H1 (cell line): ENCODE measurements around the gene OR1L8. TPM values are rescaled to one million over a fixed set of nuclear protein-coding genes. Genes with fewer than 3 reads are reported as not detected.

Source experiments
- CTCF ChIA-PET: fragments of 300-600 bp; sonication (Branson Sonifier 250); formaldehyde crosslinking; loops from one replicate; lab custom pipeline; 2021; ENCODE audit not compliant: partially characterized antibody; lab: Charles Lee
- POLR2A ChIA-PET: fragments of 300-600 bp; sonication (Branson Sonifier 250); formaldehyde crosslinking; loops from one replicate; lab custom pipeline; 2021; ENCODE audit warnings: inconsistent platforms; ENCODE audit not compliant: partially characterized antibody; lab: Charles Lee
- DNase-seq, 2 experiments: peaks; one replicate each; pipeline versions ENCODE4 v3.0.0 to v3.0.0-alpha.2; 2010 to 2022; ENCODE audit warnings: low spot score in 2 of 2, low read depth in 1 of 2, mixed read lengths in 1 of 2
- FAIRE-seq: peaks from 2 replicates; lab custom pipeline; 2011; peaks lifted over from hg19 to GRCh38; lab: Jason Lieb, UNC
- H2AFZ ChIP-seq: 2 replicates; pipeline ENCODE4 v1.8.1; 2012; ENCODE audit warnings: low read length, inconsistent platforms
- H2AK5ac ChIP-seq: 2 replicates; pipeline ENCODE4 v1.6.1; 2013; ENCODE audit warnings: low read depth, low read length
- H2BK120ac ChIP-seq: replicated peaks from 2 replicates; pipeline ENCODE3; 2013; ENCODE audit warnings: low read depth, low read length, inconsistent platforms
- H2BK12ac ChIP-seq: 2 replicates; pipeline ENCODE4 v1.6.1; 2013; ENCODE audit warnings: low read depth, low read length
- H2BK15ac ChIP-seq: 2 replicates; pipeline ENCODE4 v1.6.1; 2013; ENCODE audit warnings: low read length
- H2BK20ac ChIP-seq: 2 replicates; pipeline ENCODE4 v1.6.1; 2013; ENCODE audit warnings: low read length
- H2BK5ac ChIP-seq: 2 replicates; pipeline ENCODE4 v1.6.1; 2013; ENCODE audit warnings: low read depth, low read length
- H3K14ac ChIP-seq: 2 replicates; pipeline ENCODE4 v1.6.1; 2013; ENCODE audit warnings: inconsistent platforms; ENCODE audit not compliant: insufficient read length
- H3K18ac ChIP-seq: 2 replicates; pipeline ENCODE4 v1.6.1; 2013; ENCODE audit warnings: low read length; ENCODE audit errors: extremely low read depth
- H3K23ac ChIP-seq: 2 replicates; pipeline ENCODE4 v1.6.1; 2013; ENCODE audit warnings: inconsistent platforms; ENCODE audit not compliant: insufficient read length
- H3K23me2 ChIP-seq: 2 replicates; pipeline ENCODE4 v1.6.1; 2013; ENCODE audit warnings: low read depth, low read length
- H3K27ac ChIP-seq: 2 replicates; pipeline ENCODE4 v1.6.1; 2011; ENCODE audit warnings: low read depth, low read length, inconsistent platforms
- H3K27me3 ChIP-seq, 4 experiments: replicated peaks in 1 of 4; 1 replicate in 1 of 4; 2 replicates in 3 of 4; pipeline versions ENCODE4 v1.6.1 to v1.8.1; 2011 to 2013; ENCODE audit warnings: low read length in 3 of 4, mild to moderate bottlenecking in 3 of 4, inconsistent platforms in 2 of 4, mixed read lengths in 2 of 4, moderate library complexity in 1 of 4; ENCODE audit not compliant: control insufficient read depth in 3 of 4, insufficient read depth in 3 of 4; ENCODE audit errors: extremely low read depth in 1 of 4
- H3K36me3 ChIP-seq, 4 experiments: 2 replicates each; pipeline versions ENCODE4 v1.6.1 to v1.8.1; 2011 to 2013; ENCODE audit warnings: mild to moderate bottlenecking in 4 of 4, low read length in 3 of 4, moderate library complexity in 2 of 4, control low read depth in 1 of 4, inconsistent platforms in 1 of 4; ENCODE audit not compliant: insufficient read depth in 4 of 4, control insufficient read depth in 2 of 4
- H3K4ac ChIP-seq: replicated peaks from 2 replicates; pipeline ENCODE3; 2013; ENCODE audit warnings: low read length, low read depth, mixed read lengths, inconsistent platforms; ENCODE audit not compliant: insufficient read length
- H3K4me1 ChIP-seq, 4 experiments: replicated peaks in 1 of 4; 1 replicate in 1 of 4; 2 replicates in 3 of 4; pipeline versions ENCODE4 v1.6.1 to v1.8.1; 2011 to 2013; ENCODE audit warnings: low read length in 3 of 4, inconsistent platforms in 2 of 4, mixed read lengths in 1 of 4; ENCODE audit not compliant: insufficient read depth in 4 of 4, control insufficient read depth in 3 of 4
- H3K4me2 ChIP-seq, 2 experiments: 2 replicates each; pipeline versions ENCODE4 v1.6.1 to v1.8.1; 2011 to 2013; ENCODE audit warnings: low read depth in 2 of 2, low read length in 2 of 2, control low read depth in 1 of 2, inconsistent platforms in 1 of 2, mild to moderate bottlenecking in 1 of 2; ENCODE audit not compliant: insufficient read depth in 1 of 2
- H3K4me3 ChIP-seq, 4 experiments: fragments of 200-600, 300-600 bp in 1 of 4; sonication (generic), shearing (Covaris generic), sonication (Bioruptor Twin) in 1 of 4; 2 replicates each; pipeline versions ENCODE4 v1.5.1 to v1.8.1; 2011 to 2016; ENCODE audit warnings: low read length in 4 of 4, low read depth in 3 of 4, control low read depth in 2 of 4, inconsistent platforms in 2 of 4, mild to moderate bottlenecking in 2 of 4, mixed read lengths in 1 of 4, moderate library complexity in 1 of 4; ENCODE audit not compliant: insufficient read depth in 2 of 4; ENCODE audit errors: extremely low read depth in 1 of 4
- H3K56ac ChIP-seq: replicated peaks from 2 replicates; pipeline ENCODE3; 2013; ENCODE audit warnings: low read depth, mild to moderate bottlenecking, mixed read lengths, low read length, inconsistent platforms; ENCODE audit not compliant: insufficient read length
- H3K79me1 ChIP-seq: 2 replicates; pipeline ENCODE4 v1.6.1; 2013; ENCODE audit warnings: low read depth, low read length, control low read depth
- H3K79me2 ChIP-seq, 2 experiments: 2 replicates each; pipeline versions ENCODE4 v1.6.1 to v1.8.1; 2012 to 2013; ENCODE audit warnings: low read length in 2 of 2, mild to moderate bottlenecking in 2 of 2, inconsistent platforms in 1 of 2; ENCODE audit not compliant: insufficient read depth in 2 of 2, control insufficient read depth in 1 of 2
- H3K9ac ChIP-seq, 4 experiments: replicated peaks in 1 of 4; 1 replicate in 1 of 4; 2 replicates in 3 of 4; pipeline versions ENCODE4 v1.6.1 to v1.8.1; 2011 to 2013; ENCODE audit warnings: low read depth in 3 of 4, low read length in 3 of 4, control low read depth in 2 of 4, mild to moderate bottlenecking in 2 of 4, moderate library complexity in 2 of 4, inconsistent platforms in 1 of 4; ENCODE audit errors: extremely low read depth in 1 of 4
- H3K9me3 ChIP-seq, 2 experiments: 2 replicates each; pipeline versions ENCODE4 v1.6.1 to v1.8.1; 2012 to 2013; ENCODE audit warnings: mild to moderate bottlenecking in 2 of 2, moderate library complexity in 2 of 2, control low read depth in 1 of 2, inconsistent platforms in 1 of 2, low read depth in 1 of 2, low read length in 1 of 2, mixed read lengths in 1 of 2; ENCODE audit not compliant: insufficient read depth in 2 of 2
- H4K20me1 ChIP-seq, 2 experiments: replicated peaks in 1 of 2; 2 replicates each; pipeline versions ENCODE3 to v1.8.1; 2011 to 2013; ENCODE audit warnings: inconsistent platforms in 2 of 2, low read length in 2 of 2, mild to moderate bottlenecking in 1 of 2; ENCODE audit not compliant: insufficient read depth in 2 of 2, control insufficient read depth in 1 of 2
- H4K5ac ChIP-seq: 2 replicates; pipeline ENCODE4 v1.6.1; 2013; ENCODE audit warnings: low read length, low read depth, mixed read lengths, inconsistent platforms; ENCODE audit not compliant: insufficient read length
- H4K8ac ChIP-seq: 2 replicates; pipeline ENCODE4 v1.8.0; 2013; ENCODE audit warnings: mild to moderate bottlenecking, moderate library complexity, low read length, inconsistent platforms; ENCODE audit not compliant: insufficient read depth; ENCODE audit errors: extremely low read depth
- H4K91ac ChIP-seq: replicated peaks from 2 replicates; pipeline ENCODE3; 2013; ENCODE audit warnings: low read length, mixed read lengths, inconsistent platforms; ENCODE audit not compliant: insufficient read length
- CBX8 ChIP-seq: fragments of 300-800, 300-1000 bp; sonication (generic); IDR thresholded peaks from 2 replicates; pipeline ENCODE4 v1.7.1; 2016; ENCODE audit warnings: low read depth, low read length, borderline replicate concordance
- CREB1 ChIP-seq: IDR thresholded peaks from 2 replicates; pipeline ENCODE4 v1.6.1; 2012; ENCODE audit warnings: inconsistent platforms
- CTBP2 ChIP-seq: IDR thresholded peaks from 2 replicates; pipeline ENCODE4 v1.7.0; 2011; ENCODE audit warnings: borderline replicate concordance, mild to moderate bottlenecking, moderate library complexity, mixed read lengths, low read length; ENCODE audit not compliant: insufficient read depth, insufficient read length
- CTCF ChIP-seq, 3 experiments: IDR thresholded peaks; 1 replicate in 2 of 3; 2 replicates in 1 of 3; pipeline versions ENCODE4 v1.5.1 to v1.6.1; 2011; ENCODE audit warnings: low read length in 3 of 3, mild to moderate bottlenecking in 3 of 3, inconsistent platforms in 2 of 3, low read depth in 1 of 3, moderate library complexity in 1 of 3; ENCODE audit not compliant: insufficient read depth in 1 of 3; ENCODE audit errors: control extremely low read depth in 1 of 3
- EZH2 ChIP-seq: fragments of 200-600 bp; sonication (generic); IDR thresholded peaks from 2 replicates; pipeline ENCODE4 v1.7.1; 2012; ENCODE audit warnings: low read depth, mild to moderate bottlenecking, moderate library complexity, low read length, inconsistent platforms; ENCODE audit not compliant: severe bottlenecking
- JUN ChIP-seq: IDR thresholded peaks from 2 replicates; pipeline ENCODE4 v1.6.1; 2011; ENCODE audit warnings: low read depth, mild to moderate bottlenecking, improper control_type of control experiment, low read length
- PHF8 ChIP-seq: fragments of 200-600 bp; sonication (generic); conservative IDR thresholded peaks from 2 replicates; pipeline ENCODE4 v1.7.1; 2012; ENCODE audit warnings: low read depth, mild to moderate bottlenecking, inconsistent platforms, low read length, moderate library complexity
- RBBP5 ChIP-seq: IDR thresholded peaks from 2 replicates; pipeline ENCODE4 v1.7.1; 2012; ENCODE audit warnings: low read depth, mild to moderate bottlenecking, inconsistent platforms, low read length, moderate library complexity, borderline replicate concordance
- RXRA ChIP-seq: IDR thresholded peaks from 2 replicates; pipeline ENCODE4 v1.6.1; 2011; ENCODE audit warnings: low read depth, mild to moderate bottlenecking, low read length, moderate library complexity; ENCODE audit not compliant: insufficient read depth
- SIRT6 ChIP-seq: IDR thresholded peaks from one replicate; pipeline ENCODE4 v1.7.1; 2012; ENCODE audit warnings: low read length, inconsistent platforms
- SRF ChIP-seq: IDR thresholded peaks from 2 replicates; pipeline ENCODE4 v1.6.1; 2011; ENCODE audit warnings: mild to moderate bottlenecking, low read depth, low read length, moderate library complexity
- TBP ChIP-seq: IDR thresholded peaks from 2 replicates; pipeline ENCODE4 v1.6.1; 2011; ENCODE audit warnings: low read depth, low read length, improper control_type of control experiment
- YY1 ChIP-seq: IDR thresholded peaks from 2 replicates; pipeline ENCODE4 v1.6.1; 2011; ENCODE audit warnings: low read depth, mild to moderate bottlenecking, low read length
- WGBS, 2 experiments: shearing (Covaris generic) in 1 of 2; methylation state at CpG; one replicate each; pipeline versions ENCODE4 v1.1.6 to v1.1.7; 2013 to 2015; ENCODE audit warnings: low lambda C conversion rate in 2 of 2, mixed read lengths in 2 of 2, inconsistent platforms in 1 of 2, low coverage in 1 of 2, missing lambda C conversion rate in 1 of 2; ENCODE audit not compliant: insufficient replicate concordance in 2 of 2, insufficient coverage in 1 of 2, insufficient read length in 1 of 2; ENCODE audit errors: extremely low coverage in 1 of 2, missing lambda C conversion rate in 1 of 2; 5-methylcytosine and 5-hydroxymethylcytosine counted together
- polyA plus RNA-seq, 7 experiments: library from polyadenylated mRNA; depleted of rRNA in 3 of 7; stranded (reverse) in 5 of 7; unstranded in 2 of 7; fragments of >200 nt in 5 of 7; fragments of 200-250 nt in 2 of 7; gene quantifications; 1 replicate in 5 of 7; 2 replicates in 1 of 7; 4 replicates in 1 of 7; pipeline versions ENCODE4 v1.2.1 to v1.2.3, GENCODE V29; 2011 to 2013; ENCODE audit warnings: missing spikeins in 2 of 7, mixed read lengths in 2 of 7
- total RNA-seq: library from RNA; stranded (reverse); fragmentation: NEBNext Ultra II Directional; extraction: Animal tissue kit (Norgen Biotek cat#: 25700); gene quantifications from 2 replicates; pipeline ENCODE4 v1.2.1, GENCODE V29; 2021

OR1L8 gene
- total and polyA plus RNA-seq, 2 of the 8 experiments (the other 6 are each of a cell fraction or from before 2014, with no cell fraction given): not detected

- H3K4me3 ChIP-seq: no peak within 1 kb of the TSS
- FAIRE-seq (no peak), DNase-seq (no peak)
- H4K91ac ChIP-seq: no peak within 1 kb of the TSS
- no peaks in the 10 kb centered on the region; a peak in 1 of 8 replicates for H3K36me3 ChIP-seq
- H3K79me2 ChIP-seq: no peaks in the 10 kb centered on the region
- H3K23me2 ChIP-seq: no peaks in the 10 kb centered on the region; the same call in 1 of the 2 replicates
- no peak within 1 kb of the TSS for H4K5ac ChIP-seq
- no peaks in the 10 kb centered on the region for H3K27me3 ChIP-seq
- no peak within 1 kb of the TSS for H3K4me2 ChIP-seq
- H2BK12ac ChIP-seq: no peak within 1 kb of the TSS
- no peak within 1 kb of the TSS for H3K23ac ChIP-seq
- no peaks in the 10 kb centered on the region for H3K79me1 ChIP-seq
- H3K14ac ChIP-seq: no peak within 1 kb of the TSS
- no peaks in the 10 kb centered on the region for H4K20me1 ChIP-seq
- H3K4ac ChIP-seq: no peak within 1 kb of the TSS
- no peak within 1 kb of the TSS for H2BK20ac ChIP-seq
- H3K4me1 ChIP-seq: no peaks in the 10 kb centered on the region
- no peak within 1 kb of the TSS for H3K27ac ChIP-seq
- H3K18ac ChIP-seq: no peak within 1 kb of the TSS
- no peak within 1 kb of the TSS for H3K56ac ChIP-seq
- H2BK5ac ChIP-seq: no peak within 1 kb of the TSS
- H2BK15ac ChIP-seq: no peak within 1 kb of the TSS
- H2AK5ac ChIP-seq: no peak within 1 kb of the TSS
- POLR2A ChIA-PET: no interaction called here
- H2AFZ ChIP-seq: no peak within 1 kb of the TSS
- no peak within 1 kb of the TSS for H4K8ac ChIP-seq
- no peak within 1 kb of the TSS for H3K9ac ChIP-seq
- CTCF ChIA-PET: no interaction called here
- peaks cover 72 to 75% of the 10 kb centered on the region in 2 experiments for H3K9me3 ChIP-seq
- no peak within 1 kb of the TSS for H2BK120ac ChIP-seq
- WGBS, 2 experiments: 88% methylated on average over 3 of the region's 3 CpGs; no CpG with 5 or more reads in 1 of the 2 experiments
- no peak for TF ChIP-seq SRF
- no peak for TF ChIP-seq CBX8
- TF ChIP-seq RBBP5: no peak
- TF ChIP-seq JUN: no peak
- no peak for TF ChIP-seq YY1
- no peak for TF ChIP-seq EZH2
- no peak for TF ChIP-seq PHF8
- TF ChIP-seq CTBP2: no peak
- no peak for TF ChIP-seq TBP
- TF ChIP-seq SIRT6: no peak
- no peak for TF ChIP-seq CTCF (IDR thresholded peaks at IDR 0.05; ENCODE audit: control extremely low read depth in 1 of 3, insufficient read depth in 1 of 3, low read depth in 1 of 3, low read length in 3 of 3)
- no peak for TF ChIP-seq CREB1
- no peak for TF ChIP-seq RXRA
Measured at GRCh38 chr9:122527193-122527592, 56.0 kb downstream of the OR1L8 start, which contains the start of gene OR1N1. Gene OR1N1 (minus strand): TSS chr9:122527293. CDS start chr9:122527293, 0 bp downstream.
